ENCODE data around the gene WDR1. TPM values are rescaled to one million over a fixed set of nuclear protein-coding genes. Genes with fewer than 3 reads are reported as not detected.

Gene WDR1
- total and polyA plus RNA-seq, 4 experiments from 2014 or later = 295 to 348 (median 318) TPM

DNA sequence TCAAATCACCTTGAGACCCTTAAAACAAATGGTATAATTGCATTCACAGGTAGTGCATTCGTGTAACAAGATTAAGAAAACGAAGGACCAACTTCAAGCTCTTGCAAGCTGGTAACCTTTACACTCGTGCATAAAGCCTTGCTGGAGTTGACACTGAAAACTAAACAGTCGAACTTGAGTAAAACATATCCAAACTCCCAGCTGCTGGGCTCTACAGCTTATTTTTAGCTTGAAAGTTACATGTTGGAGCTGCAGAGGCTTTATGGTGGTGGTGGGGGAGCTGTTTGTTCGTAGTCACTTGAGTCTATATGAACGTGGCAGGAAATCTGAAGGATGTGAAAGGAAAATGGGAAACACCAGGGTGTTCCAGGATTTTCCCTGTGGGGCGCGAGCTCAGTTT is 2.7 kb upstream of the WDR1 start:
- DNase-seq = no peak
- Histone ChIP-seq H3K4me1 (ENCODE audit: insufficient read depth, low read length) (peaks cover 49% of the 10 kb centered on the region), H3K4me3 (ENCODE audit: low read length in 2 of 2) (no peak overlapping the region), H3K9me3 (ENCODE audit: control insufficient read depth in 1 of 2, low read length in 2 of 2) (no peaks in the 10 kb centered on the region), H3K36me3 (ENCODE audit: insufficient read depth, low read length) (peaks cover 14% of the 10 kb centered on the region), H3K27ac (ENCODE audit: low read depth, low read length) (no peak overlapping the region), H3K27me3 (ENCODE audit: insufficient read depth, low read length) (no peaks in the 10 kb centered on the region)
- Mint-ChIP-seq H3K4me1 (peaks cover 33 to 58% (median 46%) of the 10 kb centered on the region in 4 donors), H3K4me3 (peak overlapping the region in 1 of 8 donors; percentile 97), H3K9me3 (peaks cover 0 to 2% (median 0%) of the 10 kb centered on the region in 8 donors), H3K27ac (peak overlapping the region in 5 of 7 donors; percentile 96 to 99 (median 98)), H3K36me3 (peaks cover 10 to 23% of the 10 kb centered on the region in 2 donors), H3K27me3 (no peaks in the 10 kb centered on the region)
- intact Hi-C loops (cut with micrococcal nuclease) = loop anchor here (5.0 to 10.0 kb wide), 3 partner anchors 38 to 1353 kb away; no protein-coding TSS in a partner anchor
- POLR2A ChIA-PET (ENCODE audit: partially characterized antibody) = interaction anchor here (2.9 to 10.6 kb wide), 2 partner anchors 19 to 342 kb away, joined by 15 to 396 read pairs; no protein-coding TSS in a partner anchor
- CTCF ChIA-PET (ENCODE audit: partially characterized antibody) = interaction anchor here (0.8 to 3.2 kb wide), 7 partner anchors 11 to 341 kb away, joined by 3 to 11 read pairs (median 3); no protein-coding TSS in a partner anchor

DNA sequence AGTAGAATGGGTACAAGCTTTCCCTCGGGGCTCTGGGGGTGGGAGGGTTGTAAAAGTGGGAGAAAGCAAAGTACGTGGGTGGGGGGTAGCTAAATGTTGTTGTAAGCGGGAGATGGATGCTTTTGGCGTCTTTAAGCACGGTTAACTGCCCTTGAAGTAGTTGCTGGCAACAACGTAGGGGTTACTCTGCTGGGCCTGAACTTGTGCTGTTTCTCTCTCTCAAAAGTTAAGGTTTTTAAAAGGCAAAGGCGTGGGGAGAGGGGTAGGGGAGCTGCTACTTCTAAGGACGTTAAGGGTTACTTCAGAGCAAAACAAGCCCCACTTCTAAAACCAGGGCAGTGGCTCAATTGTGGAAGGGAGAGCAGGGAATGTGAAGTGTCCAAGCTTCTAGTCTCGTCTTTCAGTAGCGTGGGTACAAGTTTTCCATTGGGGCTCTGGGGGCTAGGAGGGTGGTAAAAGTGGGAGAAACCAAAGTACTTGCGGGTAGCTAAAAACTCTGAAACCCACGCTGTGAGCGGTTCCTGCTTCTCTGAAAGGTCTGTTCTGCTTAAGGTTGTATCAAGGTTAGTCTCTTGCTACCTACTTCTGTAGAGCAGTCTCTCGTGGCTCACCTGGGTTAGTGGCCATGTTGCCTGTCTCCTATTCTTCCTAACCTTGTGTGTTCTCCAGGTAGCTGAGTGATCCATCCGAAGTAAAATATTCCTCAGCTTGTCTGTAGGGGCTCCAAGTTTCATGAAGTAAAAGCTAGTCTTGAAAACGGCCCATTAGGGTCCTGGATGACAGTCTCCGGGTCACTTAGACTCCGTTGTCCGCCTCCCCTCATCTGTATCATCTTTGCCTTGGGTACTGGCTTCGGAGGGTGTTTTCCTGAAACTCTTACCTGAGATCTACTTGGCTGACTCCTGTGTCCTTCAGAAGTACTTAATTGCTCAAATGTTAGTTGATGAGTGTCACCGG is 1.7 kb upstream of the WDR1 start:
- H3K4me1 Mint-ChIP-seq = peaks cover 35 to 58% (median 48%) of the 10 kb centered on the region in 4 donors
- no peaks in the 10 kb centered on the region for H3K9me3 ChIP-seq (ENCODE audit: control insufficient read depth in 1 of 2, low read length in 2 of 2)
- H3K27ac Mint-ChIP-seq = peak overlapping the region; percentile 96 to 99 (median 97)
- H3K27me3 Mint-ChIP-seq = no peaks in the 10 kb centered on the region
- H3K36me3 ChIP-seq (ENCODE audit: insufficient read depth, low read length) = peaks cover 23% of the 10 kb centered on the region
- CTCF ChIA-PET (ENCODE audit: partially characterized antibody) = interaction anchor here (0.9 to 3.2 kb wide), 15 partner anchors 10 to 343 kb away, joined by 3 to 12 read pairs (median 4); no protein-coding TSS in a partner anchor
- peak overlapping the region; percentile 90 for H3K27ac ChIP-seq (ENCODE audit: low read depth, low read length)
- DNase-seq = no peak
- H3K36me3 Mint-ChIP-seq = peaks cover 19 to 33% of the 10 kb centered on the region in 2 donors
- peaks cover 49% of the 10 kb centered on the region for H3K4me1 ChIP-seq (ENCODE audit: insufficient read depth, low read length)
- no peaks in the 10 kb centered on the region for H3K27me3 ChIP-seq (ENCODE audit: insufficient read depth, low read length)
- POLR2A ChIA-PET (ENCODE audit: partially characterized antibody) = interaction anchor here (0.9 to 10.6 kb wide), 15 partner anchors 8 to 514 kb away, joined by 3 to 396 read pairs (median 9); partner anchors contain the start of gene ZNF518B
- H3K4me3 Mint-ChIP-seq = peak overlapping the region; percentile 90 to 98 (median 94)
- H3K4me3 ChIP-seq (ENCODE audit: low read length in 2 of 2) = peak overlapping the region in 1 of 2 donors; percentile 92
- intact Hi-C loops (cut with micrococcal nuclease) = loop anchor here (5.0 to 10.0 kb wide), 3 partner anchors 39 to 1354 kb away; no protein-coding TSS in a partner anchor
- peaks cover 0 to 2% (median 0%) of the 10 kb centered on the region in 8 donors for H3K9me3 Mint-ChIP-seq

- Mint-ChIP-seq H3K27ac (peak overlapping the region; percentile 96 to 99 (median 97)), H3K27me3 (no peaks in the 10 kb centered on the region), H3K4me3 (peak overlapping the region; percentile 90 to 98 (median 94)), H3K9me3 (peaks cover 0 to 2% (median 0%) of the 10 kb centered on the region in 8 donors), H3K4me1 (peaks cover 40 to 66% (median 53%) of the 10 kb centered on the region in 4 donors), H3K36me3 (peaks cover 25 to 39% of the 10 kb centered on the region in 2 donors)
- ChIA-PET CTCF (ENCODE audit: partially characterized antibody) (interaction anchor here (0.7 to 3.2 kb wide), 19 partner anchors 9 to 344 kb away, joined by 3 to 12 read pairs (median 4); no protein-coding TSS in a partner anchor), POLR2A (ENCODE audit: partially characterized antibody) (interaction anchor here (0.7 to 10.6 kb wide), 24 partner anchors 9 to 1677 kb away, joined by 3 to 396 read pairs (median 4); partner anchors contain the start of genes ACOX3, TRMT44 and ZNF518B)
- H3K9me3 ChIP-seq (ENCODE audit: control insufficient read depth in 1 of 2, low read length in 2 of 2) = no peaks in the 10 kb centered on the region
- no peaks in the 10 kb centered on the region for H3K27me3 ChIP-seq (ENCODE audit: insufficient read depth, low read length)
- peaks cover 31% of the 10 kb centered on the region for H3K36me3 ChIP-seq (ENCODE audit: insufficient read depth, low read length)
- H3K4me1 ChIP-seq (ENCODE audit: insufficient read depth, low read length) = peaks cover 54% of the 10 kb centered on the region
- peak in 2 of 5 donors; percentile 31 to 72 for DNase-seq
- intact Hi-C loops (cut with micrococcal nuclease) = loop anchor here (1.0 to 10.0 kb wide), 6 partner anchors 21 to 1355 kb away; no protein-coding TSS in a partner anchor
- H3K4me3 ChIP-seq (ENCODE audit: low read length in 2 of 2) = peak overlapping the region; percentile 44 to 92
- H3K27ac ChIP-seq (ENCODE audit: low read depth, low read length) = peak overlapping the region; percentile 90
Observed at GRCh38 chr4:10117359-10118047, 904 bp upstream of the WDR1 start.

GRCh38 chr4:10115797-10116568 is 616 bp downstream of the WDR1 start:
- Mint-ChIP-seq H3K4me3 (peak overlapping the region; percentile 95 to 98 (median 97)), H3K27ac (peak overlapping the region; percentile 94 to 99 (median 96)), H3K4me1 (peaks cover 47 to 81% (median 68%) of the 10 kb centered on the region in 4 donors), H3K9me3 (peaks cover 0 to 2% (median 0%) of the 10 kb centered on the region in 8 donors), H3K27me3 (no peaks in the 10 kb centered on the region), H3K36me3 (peaks cover 40 to 53% of the 10 kb centered on the region in 2 donors)
- Histone ChIP-seq H3K9me3 (ENCODE audit: control insufficient read depth in 1 of 2, low read length in 2 of 2) (no peaks in the 10 kb centered on the region), H3K27me3 (ENCODE audit: insufficient read depth, low read length) (no peaks in the 10 kb centered on the region), H3K27ac (ENCODE audit: low read depth, low read length) (peak overlapping the region; percentile 90), H3K4me1 (ENCODE audit: insufficient read depth, low read length) (peaks cover 69% of the 10 kb centered on the region), H3K4me3 (ENCODE audit: low read length in 2 of 2) (peak overlapping the region; percentile 50 to 92), H3K36me3 (ENCODE audit: insufficient read depth, low read length) (peaks cover 46% of the 10 kb centered on the region)
- peak; percentile 74 to 81 (median 77) for DNase-seq
- CTCF ChIA-PET (ENCODE audit: partially characterized antibody) = interaction anchor here (0.9 to 2.4 kb wide), 4 partner anchors 11 to 422 kb away, joined by 4 to 12 read pairs (median 4); no protein-coding TSS in a partner anchor
- POLR2A ChIA-PET (ENCODE audit: partially characterized antibody) = interaction anchor here (1.5 to 10.6 kb wide), 9 partner anchors 16 to 512 kb away, joined by 3 to 396 read pairs (median 14); partner anchors contain the start of gene ZNF518B
- intact Hi-C loops (cut with micrococcal nuclease) = loop anchor here (1.0 to 10.0 kb wide), 7 partner anchors 10 to 1356 kb away; partner anchors contain the start of gene ZNF518B

- POLR2A ChIA-PET (ENCODE audit: partially characterized antibody) = interaction anchor here (10.6 kb wide), 1 partner anchor 15 kb away, joined by 396 read pairs; no protein-coding TSS in a partner anchor
- Histone ChIP-seq H3K4me1 (ENCODE audit: insufficient read depth, low read length) (peaks cover 75% of the 10 kb centered on the region), H3K36me3 (ENCODE audit: insufficient read depth, low read length) (peaks cover 51% of the 10 kb centered on the region), H3K4me3 (ENCODE audit: low read length in 2 of 2) (peak overlapping the region; percentile 50 to 92), H3K9me3 (ENCODE audit: control insufficient read depth in 1 of 2, low read length in 2 of 2) (no peaks in the 10 kb centered on the region), H3K27me3 (ENCODE audit: insufficient read depth, low read length) (no peaks in the 10 kb centered on the region), H3K27ac (ENCODE audit: low read depth, low read length) (peak overlapping the region; percentile 90)
- peaks cover 0 to 2% (median 0%) of the 10 kb centered on the region in 8 donors for H3K9me3 Mint-ChIP-seq
- peak overlapping the region; percentile 95 to 98 (median 97) for H3K4me3 Mint-ChIP-seq
- peaks cover 51 to 88% (median 74%) of the 10 kb centered on the region in 4 donors for H3K4me1 Mint-ChIP-seq
- CTCF ChIA-PET (ENCODE audit: partially characterized antibody) = interaction anchor here (0.9 to 1.6 kb wide), 4 partner anchors 11 to 422 kb away, joined by 3 to 5 read pairs (median 4); no protein-coding TSS in a partner anchor
- no peak for DNase-seq
- intact Hi-C loops (cut with micrococcal nuclease) = loop anchor here (5.0 to 10.0 kb wide), 3 partner anchors 42 to 1357 kb away; no protein-coding TSS in a partner anchor
- H3K27me3 Mint-ChIP-seq = no peaks in the 10 kb centered on the region
- peaks cover 41 to 60% of the 10 kb centered on the region in 2 donors for H3K36me3 Mint-ChIP-seq
- H3K27ac Mint-ChIP-seq = peak overlapping the region; percentile 94 to 99 (median 96)
Observed at GRCh38 chr4:10115271-10115796, 1.3 kb downstream of the WDR1 start.

Measured in CD4-positive, alpha-beta memory T cell (primary cell).